GM18526 (cell line): ENCODE data around the gene CDH15.

Experiments used
- POLR2A ChIP-seq: IDR thresholded peaks from 3 replicates; pipeline ENCODE4 v1.6.1; 2011; ENCODE audit not compliant: insufficient read length; ENCODE audit errors: extremely low read depth

The CDH15 gene

GRCh38 chr16:89172528-89173173 is 1.1 kb downstream of the CDH15 start:
- no peak for TF ChIP-seq POLR2A

DNA sequence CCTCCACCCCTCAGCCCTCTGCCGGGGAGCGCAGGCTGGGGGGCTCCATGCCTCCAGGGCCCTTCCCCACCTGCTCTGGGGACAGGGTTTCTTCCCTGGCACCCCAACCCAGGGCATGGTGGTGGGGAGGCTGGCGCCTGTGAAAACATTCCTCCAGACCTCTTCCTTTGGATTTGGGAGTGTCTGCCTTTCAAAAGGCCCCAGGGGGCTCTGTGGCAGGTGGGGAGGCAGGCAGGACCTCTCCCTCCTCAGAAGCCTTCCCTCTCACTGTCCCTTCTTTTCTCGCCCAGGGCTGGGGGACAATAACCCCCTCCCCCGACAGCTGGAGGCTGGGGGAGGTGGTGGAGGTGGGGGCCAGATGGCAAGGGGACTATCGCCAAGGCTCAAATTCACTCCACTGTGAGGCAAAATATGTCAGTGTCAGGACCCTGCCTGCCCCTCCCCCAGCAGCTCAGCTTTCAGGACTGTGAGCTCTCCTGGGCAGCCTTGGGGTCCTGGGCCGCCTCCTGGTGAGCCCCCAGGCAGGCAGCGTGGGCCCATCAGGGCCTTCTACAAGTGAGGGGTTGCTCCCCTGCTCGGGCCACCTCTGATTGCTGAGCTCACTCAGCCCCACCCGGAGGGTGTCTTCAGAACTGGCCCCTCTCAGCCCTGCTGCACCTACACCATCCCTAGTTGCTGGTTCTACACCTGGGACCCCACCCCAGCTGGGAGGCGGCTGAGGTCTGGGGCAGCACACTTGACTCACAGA is 1.8 kb downstream of the CDH15 start:
- no peak for TF ChIP-seq POLR2A

- TF ChIP-seq POLR2A = no peak
Observed at GRCh38 chr16:89174055-89174827, 2.7 kb downstream of the CDH15 start.

DNA sequence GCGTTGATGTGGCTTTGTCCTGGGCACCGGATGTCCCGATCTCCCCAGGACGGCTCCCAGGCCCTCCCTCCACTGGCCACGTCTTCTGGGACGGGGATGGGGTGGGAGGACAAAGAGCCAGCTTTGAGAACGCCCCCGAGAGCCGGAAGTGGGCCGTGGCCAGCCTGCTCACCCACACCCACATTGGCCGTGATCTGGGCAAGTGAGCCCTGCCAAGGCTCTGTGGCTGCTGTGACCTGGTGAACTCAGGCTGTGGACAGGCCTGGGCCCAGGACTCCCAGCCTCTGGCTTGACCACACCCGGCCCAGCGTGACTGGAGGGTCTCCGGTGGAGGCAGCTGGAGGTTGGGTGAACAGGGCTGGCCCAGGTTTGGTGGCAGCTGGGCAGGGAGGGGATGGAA is 3.3 kb downstream of the CDH15 start:
- no peak for TF ChIP-seq POLR2A

GRCh38 chr16:89175280-89176146 is 4.0 kb downstream of the CDH15 start:
- no peak for TF ChIP-seq POLR2A

DNA sequence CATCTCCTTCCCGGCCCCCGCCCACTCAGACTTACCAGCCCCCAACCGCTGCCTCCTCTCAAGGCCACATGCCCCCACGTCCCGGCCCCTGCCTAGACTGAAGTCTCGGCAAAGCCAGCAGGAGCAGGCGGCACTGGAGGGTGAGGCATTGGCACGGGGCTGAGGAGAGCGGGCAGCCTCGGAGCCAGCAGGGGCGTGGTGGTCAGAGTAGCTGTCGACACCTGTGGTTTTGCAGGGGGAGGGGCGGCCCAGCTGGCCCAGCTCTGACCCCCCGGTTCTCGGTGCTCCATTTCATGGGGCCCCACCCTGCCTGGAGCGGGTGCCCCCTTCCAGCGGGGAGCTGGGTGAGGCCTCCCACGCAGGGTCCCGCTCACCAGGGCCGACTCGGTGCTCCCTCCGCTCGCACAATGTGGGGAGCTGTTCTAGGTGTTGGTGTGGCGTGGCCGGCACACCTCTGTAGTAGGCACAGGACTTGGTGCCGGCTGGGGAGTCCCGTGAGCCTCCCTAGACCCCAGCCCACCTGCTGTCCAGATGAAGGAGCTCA is 4.7 kb downstream of the CDH15 start:
- no peak for TF ChIP-seq POLR2A

- no peak for TF ChIP-seq POLR2A
Observed at GRCh38 chr16:89176717-89177116, 5.2 kb downstream of the CDH15 start.

GRCh38 chr16:89177501-89177900 is 6.0 kb downstream of the CDH15 start:
- TF ChIP-seq POLR2A = no peak

DNA sequence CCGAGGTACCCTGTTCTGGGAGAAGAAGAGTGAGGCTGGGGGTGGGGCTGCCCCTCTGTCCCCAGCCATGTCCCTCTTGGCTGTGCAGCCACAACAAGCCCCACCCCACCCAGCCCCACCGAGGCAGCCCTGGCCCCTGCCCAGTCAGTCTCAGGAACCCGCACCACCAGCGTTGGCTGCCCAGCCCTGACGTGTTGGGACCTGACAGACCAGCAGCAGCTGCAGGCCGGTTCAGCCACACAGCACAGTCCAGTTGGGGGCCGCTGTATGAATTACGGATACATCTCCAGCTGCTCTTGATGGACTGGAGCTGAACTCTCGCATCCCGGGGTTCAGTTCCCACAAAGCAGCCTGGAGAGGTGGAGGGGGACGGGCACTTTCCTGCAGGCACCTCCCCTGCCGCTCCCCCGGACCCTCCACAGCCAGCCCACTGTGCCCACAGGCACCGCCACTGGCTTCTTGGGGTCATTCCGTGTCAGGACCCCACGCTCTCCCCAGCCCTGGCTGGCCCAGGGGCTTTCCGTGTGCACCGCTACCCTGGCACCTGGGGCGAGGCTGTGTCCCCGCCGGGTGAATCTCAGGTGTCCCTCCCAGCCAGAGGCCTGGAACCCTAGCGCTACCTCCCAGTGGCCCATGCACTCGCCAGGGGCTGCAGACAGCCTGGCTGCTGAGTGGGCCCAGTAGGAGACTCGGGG is 7.1 kb downstream of the CDH15 start:
- TF ChIP-seq POLR2A = no peak

DNA sequence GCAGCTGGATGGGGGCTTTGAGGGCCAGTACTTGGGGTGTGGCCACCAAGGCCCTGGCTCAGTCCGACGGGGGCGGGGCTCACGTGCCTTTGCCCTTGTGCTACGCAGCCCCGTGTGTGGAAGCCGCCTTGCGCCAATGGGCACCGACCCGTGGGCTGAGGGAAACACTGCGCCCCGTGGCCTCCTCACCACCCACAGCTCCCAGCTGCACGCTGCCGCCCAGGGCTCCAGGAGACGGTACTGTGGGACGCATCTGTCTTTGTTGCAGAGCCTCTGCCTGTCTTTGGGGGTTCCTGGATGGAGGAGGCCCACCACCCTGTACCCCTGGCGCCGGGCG is 7.6 kb downstream of the CDH15 start:
- TF ChIP-seq POLR2A = no peak

DNA sequence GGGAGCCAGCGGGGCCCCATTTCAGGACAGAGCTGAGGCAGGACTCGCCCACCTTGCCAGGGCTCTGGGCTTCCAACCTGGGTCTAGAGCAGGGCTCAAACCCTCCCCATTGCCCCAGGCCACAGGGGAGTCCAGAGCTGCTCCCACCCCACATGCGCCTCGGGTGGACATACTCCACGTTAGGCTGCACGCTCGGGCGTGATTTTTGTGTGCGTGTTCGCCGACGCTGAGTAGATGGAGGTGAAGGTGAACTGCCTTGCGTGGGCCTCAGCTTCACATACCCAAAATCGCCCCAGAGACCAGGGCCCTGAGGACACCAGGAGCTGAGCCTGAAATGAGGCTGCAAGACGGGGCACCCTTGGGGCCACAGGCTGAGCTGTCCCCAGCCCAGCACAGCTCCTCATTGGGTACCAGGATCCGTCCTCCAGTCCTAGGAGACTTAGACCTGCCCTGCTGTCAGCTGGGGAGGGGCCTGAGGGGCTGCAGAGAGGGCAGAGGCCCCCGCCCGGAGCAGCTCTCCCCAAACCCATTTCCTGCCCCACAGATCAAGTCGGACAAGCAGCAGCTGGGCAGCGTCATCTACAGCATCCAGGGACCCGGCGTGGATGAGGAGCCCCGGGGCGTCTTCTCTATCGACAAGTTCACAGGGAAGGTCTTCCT is 8.2 kb downstream of the CDH15 start:
- no peak for TF ChIP-seq POLR2A

DNA sequence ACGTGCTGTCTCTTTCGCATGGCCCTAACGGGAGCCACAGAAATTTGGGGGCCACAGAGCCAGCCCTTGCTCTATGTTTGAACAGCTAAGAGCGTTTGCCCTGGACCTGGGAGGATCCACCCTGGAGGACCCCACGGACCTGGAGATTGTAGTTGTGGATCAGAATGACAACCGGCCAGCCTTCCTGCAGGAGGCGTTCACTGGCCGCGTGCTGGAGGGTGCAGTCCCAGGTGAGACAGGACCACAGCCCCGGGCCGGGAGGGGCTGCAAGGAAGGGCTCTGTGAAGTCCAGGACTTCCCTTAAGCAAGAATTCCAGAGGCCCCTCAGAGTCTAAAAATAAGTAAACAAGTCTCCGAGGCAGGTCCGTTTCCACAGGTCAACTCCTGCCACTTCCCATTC is 11.9 kb downstream of the CDH15 start:
- no peak for TF ChIP-seq POLR2A

DNA sequence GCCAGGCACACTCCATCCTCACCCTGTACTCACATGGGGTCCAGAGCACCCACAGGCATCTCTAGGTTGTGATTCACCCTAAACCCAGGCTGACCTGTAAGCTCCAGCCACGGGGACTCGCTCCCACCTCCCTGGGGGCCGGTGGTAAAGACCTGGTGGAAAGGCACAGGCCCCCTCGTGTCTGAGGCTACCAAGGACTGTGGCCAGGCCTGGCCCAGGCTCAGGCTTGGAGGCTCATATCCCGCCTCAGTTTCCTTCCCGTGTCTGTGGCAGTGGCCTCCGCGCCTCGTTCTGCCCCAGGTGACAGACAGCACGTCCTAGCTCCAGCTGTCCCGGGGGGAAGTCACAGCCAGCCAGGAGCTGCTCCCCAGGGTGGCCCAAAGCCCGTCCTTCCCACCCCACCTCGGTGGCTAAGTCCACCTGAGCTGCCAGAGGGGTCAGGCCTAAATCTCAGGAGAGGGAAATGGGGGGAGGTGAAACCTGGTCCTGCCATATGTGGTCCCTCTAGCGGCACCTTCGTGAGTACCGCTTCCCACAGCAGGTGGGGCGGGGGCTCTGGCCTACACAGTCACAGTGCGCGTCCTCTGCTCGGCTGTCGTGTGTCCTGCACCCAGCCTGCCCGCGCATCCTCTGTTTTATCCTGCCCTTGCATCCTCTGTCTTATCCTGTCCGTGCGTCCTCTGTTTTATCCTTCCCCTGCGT is 12.6 kb downstream of the CDH15 start:
- TF ChIP-seq POLR2A = no peak

- TF ChIP-seq POLR2A = no peak
Observed at GRCh38 chr16:89184677-89184932, 13.1 kb downstream of the CDH15 start.
